ENCODE results near the gene NFATC3.

NFATC3 gene

GRCh38 chr16:68190081-68190480, 104.9 kb downstream of the NFATC3 start:
- peak; percentile 16 for DNase-seq (ENCODE audit: low spot score)

- peak; percentile 83 for DNase-seq (ENCODE audit: low spot score)
Observed at GRCh38 chr16:68190736-68191510, 105.8 kb downstream of the NFATC3 start.

GRCh38 chr16:68194251-68194650, 109.1 kb downstream of the NFATC3 start:
- DNase-seq (ENCODE audit: low spot score), result no peak

- no peak for DNase-seq (ENCODE audit: low spot score)
Observed at GRCh38 chr16:68197250-68197649, 112.1 kb downstream of the NFATC3 start.

- no peak for DNase-seq (ENCODE audit: low spot score)
Observed at GRCh38 chr16:68200088-68200783, 115.1 kb downstream of the NFATC3 start.

GRCh38 chr16:68202091-68202519, 116.9 kb downstream of the NFATC3 start:
- DNase-seq (ENCODE audit: low spot score), result peak; percentile 37

- no peak for DNase-seq (ENCODE audit: low spot score)
Observed at GRCh38 chr16:68206245-68206644, 121.1 kb downstream of the NFATC3 start.

GRCh38 chr16:68214726-68215125, 129.6 kb downstream of the NFATC3 start:
- no peak for DNase-seq (ENCODE audit: low spot score)

- DNase-seq (ENCODE audit: low spot score), result no peak
Observed at GRCh38 chr16:68215302-68215701, 130.1 kb downstream of the NFATC3 start.

GRCh38 chr16:68216240-68216639, 131.1 kb downstream of the NFATC3 start:
- no peak for DNase-seq (ENCODE audit: low spot score)

- DNase-seq (ENCODE audit: low spot score), result no peak
Observed at GRCh38 chr16:68217506-68217905, 132.3 kb downstream of the NFATC3 start.

- no peak for DNase-seq (ENCODE audit: low spot score)
Observed at GRCh38 chr16:68219725-68220351, 134.7 kb downstream of the NFATC3 start.

GRCh38 chr16:68223072-68223471, 137.9 kb downstream of the NFATC3 start:
- no peak for DNase-seq (ENCODE audit: low spot score)

GRCh38 chr16:68226116-68226515, 140.9 kb downstream of the NFATC3 start:
- no peak for DNase-seq (ENCODE audit: low spot score)

- no peak for DNase-seq (ENCODE audit: low spot score)
Observed at GRCh38 chr16:68227183-68227793, 142.1 kb downstream of the NFATC3 start.

- DNase-seq (ENCODE audit: low spot score), result no peak
Observed at GRCh38 chr16:68227850-68228553, 142.8 kb downstream of the NFATC3 start.

- DNase-seq (ENCODE audit: low spot score), result no peak
Observed at GRCh38 chr16:68228652-68229051, 143.5 kb downstream of the NFATC3 start.

- peak; percentile 73 for DNase-seq (ENCODE audit: low spot score)
Observed at GRCh38 chr16:68229431-68230175, 144.4 kb downstream of the NFATC3 start.

- DNase-seq (ENCODE audit: low spot score), result no peak
Observed at GRCh38 chr16:68230176-68230571, 145.0 kb downstream of the NFATC3 start.

- no peak for DNase-seq (ENCODE audit: low spot score)
Observed at GRCh38 chr16:68230956-68231355, 145.8 kb downstream of the NFATC3 start.
